HepG2 (cell line): ENCODE measurements around the gene TALDO1. TPM values are rescaled to one million over a fixed set of nuclear protein-coding genes. Genes with fewer than 3 reads are reported as not detected.

Source experiments
- ATAC-seq: fragments of 200-7000 bp; cut with Tn5 transposase; 3 replicates; pipeline ENCODE4 v1.9.1; 2020; ENCODE audit warnings: mild to moderate bottlenecking, moderate library complexity
- BruUV-seq: library from RNA; stranded (reverse); fragments of 400-500 nt; replicated peaks from 2 replicates; lab custom pipeline; 2021; lab: Mats Ljungman, UMichigan
- CTCF ChIA-PET: fragments of 300-600 bp; formaldehyde crosslinking; extraction: SDS; loops from one replicate; lab custom pipeline; 2021; ENCODE audit warnings: low total read pairs, inconsistent platforms, low intra/inter-chr PET ratio; lab: Yijun Ruan, JAX
- POLR2A ChIA-PET: fragments of 350-600 bp; sonication (Branson Sonifier 250); formaldehyde crosslinking; loops from one replicate; lab custom pipeline; 2020; ENCODE audit warnings: antibody characterized with exemption, inconsistent platforms; lab: Yijun Ruan, JAX
- DNase-seq: peaks from one replicate; pipeline ENCODE4 v3.0.0-alpha.2; 2015; ENCODE audit warnings: low spot score
- FAIRE-seq: peaks from 3 replicates; lab custom pipeline; 2011; peaks lifted over from hg19 to GRCh38; lab: Jason Lieb, UNC
- H2AFZ ChIP-seq: one replicate; pipeline ENCODE4 v1.6.1; 2011; ENCODE audit warnings: low read length, inconsistent platforms
- H3K27ac ChIP-seq: fragments of 300-600 bp; 3 replicates; pipeline ENCODE4 v1.8.0; 2011; ENCODE audit warnings: mixed run types, mild to moderate bottlenecking, mixed read lengths, low read length, inconsistent platforms; ENCODE audit not compliant: insufficient read depth; ENCODE audit errors: extremely low read length
- H3K27me3 ChIP-seq, 2 experiments: fragments of 200-600 bp in 1 of 2; 2 replicates in 1 of 2; 3 replicates in 1 of 2; pipeline versions ENCODE4 v1.6.0 to v1.8.0; 2011; ENCODE audit warnings: low read length in 2 of 2, mild to moderate bottlenecking in 2 of 2, moderate library complexity in 2 of 2, inconsistent platforms in 1 of 2; ENCODE audit not compliant: insufficient read depth in 2 of 2, control insufficient read depth in 1 of 2
- H3K36me3 ChIP-seq, 2 experiments: fragments of 200-600 bp in 1 of 2; replicated peaks in 1 of 2; 2 replicates in 1 of 2; 3 replicates in 1 of 2; pipeline versions ENCODE4 v1.5.1 to v1.8.0; 2011; ENCODE audit warnings: low read length in 2 of 2, inconsistent platforms in 1 of 2; ENCODE audit not compliant: insufficient read depth in 2 of 2, control insufficient read depth in 1 of 2
- H3K4me1 ChIP-seq: 2 replicates; pipeline ENCODE4 v1.5.1; 2012; ENCODE audit warnings: low read length, inconsistent platforms; ENCODE audit not compliant: insufficient read depth
- H3K4me2 ChIP-seq: 2 replicates; pipeline ENCODE4 v1.6.0; 2011; ENCODE audit warnings: low read depth, low read length, inconsistent platforms
- H3K4me3 ChIP-seq, 3 experiments: fragments of 200-600 bp in 1 of 3; sonication (generic), shearing (Covaris generic) in 1 of 3; replicated peaks in 1 of 3; 2 replicates each; pipeline ENCODE4 v1.5.1; 2011 to 2016; ENCODE audit warnings: low read length in 3 of 3, inconsistent platforms in 2 of 3, low read depth in 2 of 3, mild to moderate bottlenecking in 2 of 3, control low read depth in 1 of 3, mixed read lengths in 1 of 3; ENCODE audit not compliant: insufficient read depth in 1 of 3
- H3K79me2 ChIP-seq: one replicate; pipeline ENCODE4 v1.6.1; 2011; ENCODE audit warnings: low read length, inconsistent platforms; ENCODE audit not compliant: insufficient read depth
- H3K9ac ChIP-seq: 2 replicates; pipeline ENCODE4 v1.6.0; 2011; ENCODE audit warnings: mild to moderate bottlenecking, low read depth, low read length, inconsistent platforms; ENCODE audit not compliant: insufficient read depth
- H3K9me3 ChIP-seq: 2 replicates; pipeline ENCODE4 v1.5.1; 2012; ENCODE audit warnings: mild to moderate bottlenecking, low read length
- H4K20me1 ChIP-seq: 2 replicates; pipeline ENCODE4 v1.6.0; 2011; ENCODE audit warnings: inconsistent platforms, mild to moderate bottlenecking, low read length, moderate library complexity; ENCODE audit not compliant: insufficient read depth
- ESRRA ChIP-seq: sonication (generic); formaldehyde crosslinking; IDR thresholded peaks from 2 replicates; pipeline ENCODE4 v1.5.1; 2020; ENCODE audit warnings: mild to moderate bottlenecking, low read depth, missing genetic modification reagents
- HBP1 ChIP-seq: IDR thresholded peaks from 2 replicates; pipeline ENCODE4 v1.6.1; 2016; ENCODE audit warnings: low read depth, control low read depth
- KLF15 ChIP-seq: sonication (generic); formaldehyde crosslinking; IDR thresholded peaks from 2 replicates; pipeline ENCODE4 v1.8.1; 2023; ENCODE audit warnings: borderline replicate concordance, mild to moderate bottlenecking, inconsistent platforms, missing genetic modification reagents, mixed read lengths
- NFE2 ChIP-seq: sonication (generic); formaldehyde crosslinking; IDR thresholded peaks from 2 replicates; pipeline ENCODE4 v1.4.0; 2020; ENCODE audit warnings: missing genetic modification reagents
- ZEB1 ChIP-seq: IDR thresholded peaks from 2 replicates; pipeline ENCODE4 v1.6.1; 2012; ENCODE audit warnings: mild to moderate bottlenecking, low read depth, inconsistent platforms; ENCODE audit not compliant: insufficient replicate concordance
- ZKSCAN1 ChIP-seq: fragments of 150-350 bp; IDR thresholded peaks from 2 replicates; pipeline ENCODE4 v1.6.1; 2014; ENCODE audit warnings: low read length
- ZNF841 ChIP-seq: sonication (generic); formaldehyde crosslinking; IDR thresholded peaks from 2 replicates; pipeline ENCODE4 v1.8.1; 2023; ENCODE audit warnings: missing genetic modification reagents, borderline replicate concordance
- WGBS: methylation state at CpG from one replicate; pipeline ENCODE4 v1.1.6; 2017; ENCODE audit warnings: low lambda C conversion rate; 5-methylcytosine and 5-hydroxymethylcytosine counted together
- in situ Hi-C: cut with HindIII; loops from 2 replicates; pipeline ENCODE4 v1.10.0; 2017; ENCODE audit warnings: low pct_unique_long_range_greater_than_20kb; ENCODE audit not compliant: extremely low pct_ligation_motif_present
- intact Hi-C: fragments of 100-400 bp; cut with micrococcal nuclease; formaldehyde crosslinking; loops from one replicate; pipeline ENCODE4 v1.10.0; 2022; ENCODE audit not compliant: unreplicated experiment
- polyA plus RNA-seq, 8 experiments: library from polyadenylated mRNA; depleted of rRNA in 3 of 8; stranded (reverse) in 7 of 8; unstranded in 1 of 8; fragments of >200 nt; fragmentation: Illumina TruSeq in 4 of 8; extraction: Trizol in 4 of 8; gene quantifications; 2 replicates each; pipeline versions ENCODE4 v1.2.1 to v1.2.3, GENCODE V29; 2011 to 2016; ENCODE audit warnings: low read depth in 4 of 8, missing spikeins in 1 of 8, mixed read lengths in 1 of 8; ENCODE audit not compliant: insufficient read depth in 1 of 8
- total RNA-seq, 5 experiments: library from RNA; depleted of rRNA; stranded (reverse); fragments of >200 nt; fragmentation: Illumina TruSeq; extraction: Trizol; gene quantifications; 2 replicates each; pipeline ENCODE4 v1.2.3, GENCODE V29; 2016; ENCODE audit warnings: low read depth in 1 of 5

Gene TALDO1
- total and polyA plus RNA-seq, 2 of the 13 experiments (the other 11 are each of a cell fraction or from before 2014, with no cell fraction given): 107 to 240 TPM

DNA sequence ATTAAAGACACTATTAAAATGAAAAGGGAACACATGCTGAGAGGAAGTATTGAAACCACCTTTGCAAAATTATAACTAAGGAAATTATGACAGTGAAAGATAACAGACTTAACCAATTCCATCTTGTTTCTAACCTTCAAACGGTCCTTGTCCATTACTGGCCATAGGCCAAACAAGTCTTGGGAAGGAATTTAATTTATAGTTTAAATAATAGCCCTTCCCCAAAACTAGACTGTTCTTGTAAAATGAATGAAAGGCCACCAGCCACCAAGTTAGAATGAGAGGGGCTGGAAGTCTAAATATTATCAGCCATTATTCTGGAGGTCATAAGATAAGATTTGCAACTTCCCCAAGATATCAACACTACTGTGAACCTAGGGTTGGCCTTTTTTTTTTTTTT is 1.8 kb upstream of the TALDO1 start:
- TF ChIP-seq ESRRA: no peak
- TF ChIP-seq NFE2 (CRISPR knock-in tag): no peak
- TF ChIP-seq ZKSCAN1: no peak
- TF ChIP-seq HBP1 (CRISPR knock-in tag): no peak
- no peak for TF ChIP-seq KLF15 (CRISPR knock-in tag)
- TF ChIP-seq ZEB1: no peak
- TF ChIP-seq ZNF841: no peak
- peaks cover 31% of the 10 kb centered on the region for H3K79me2 ChIP-seq
- peaks cover 29% of the 10 kb centered on the region for H3K4me1 ChIP-seq
- TSS peak; percentile 74 for BruUV-seq
- ChIA-PET POLR2A (interaction anchor here (1.1 kb wide), 1 partner anchor 31 kb away, joined by 3 read pairs; no protein-coding TSS in a partner anchor), CTCF (no interaction called here)
- no peak overlapping the region for H3K4me3 ChIP-seq
- FAIRE-seq (no peak), ATAC-seq (no peak), DNase-seq (no peak)
- H3K9me3 ChIP-seq: no peaks in the 10 kb centered on the region
- no peak overlapping the region for H2AFZ ChIP-seq
- intact Hi-C loops (no loop called here), in situ Hi-C loops (no loop called here)
- no peak overlapping the region for H3K27ac ChIP-seq
- H3K4me2 ChIP-seq: no peak overlapping the region
- no peaks in the 10 kb centered on the region for H3K27me3 ChIP-seq
- WGBS: 39% methylated on average over 1 of the region's 1 CpG
- H3K9ac ChIP-seq: no peak overlapping the region
- H3K36me3 ChIP-seq: no peaks in the 10 kb centered on the region
- H4K20me1 ChIP-seq: peaks cover 5% of the 10 kb centered on the region; the same call in 1 of the 2 replicates
